Measurements from ENCODE around the gene LRP1B. TPM values are rescaled to one million over a fixed set of nuclear protein-coding genes. Genes with fewer than 3 reads are reported as not detected.
A peak's percentile ranks its signal among the peaks of the same experiment; 100 is the strongest.

LRP1B gene
- total RNA-seq, 8 experiments from 2014 or later: 0.04 to 31.2 (median 11.5) TPM

DNA sequence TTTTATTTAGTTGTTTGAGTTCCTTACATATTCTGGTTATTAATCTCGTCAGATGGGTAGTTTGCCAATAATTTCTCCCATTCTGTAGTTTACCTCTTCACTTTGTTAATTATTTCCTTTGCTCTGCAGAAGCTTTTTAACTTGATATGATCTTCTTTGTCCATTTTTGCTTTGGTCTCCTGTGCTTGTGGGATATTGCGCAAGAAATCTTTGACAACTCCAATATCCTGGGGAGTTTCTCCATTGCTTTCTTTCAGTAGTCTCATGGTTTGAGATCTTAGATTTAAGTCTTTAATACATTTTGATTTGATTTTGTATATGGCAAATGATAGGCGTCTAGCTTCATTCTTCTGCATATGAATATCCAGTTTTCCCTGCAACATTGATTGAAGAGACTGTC lies 389.2 kb downstream of the LRP1B start:
- no peaks in the 10 kb centered on the region for H3K4me1 ChIP-seq (replicated peaks in 1 of 2)
- WGBS, 10 experiments: 20 to 89% (median 63%) methylated on average over 1 to 3 of the region's 3 CpGs
- no peak overlapping the region for H3K27ac ChIP-seq
- in situ Hi-C loops (cut with MboI; ENCODE audit: low pct_unique_long_range_greater_than_20kb in 2 of 9, low sequenced_read_pairs in 9 of 9, unreplicated experiment in 9 of 9): no loop called here
- no peak for ATAC-seq (replicated peaks in 6 of 8)
- H3K4me3 ChIP-seq: no peak overlapping the region

- 0 to 60% (median 42%) methylated on average over 1 to 3 of the region's 3 CpGs for WGBS, 10 experiments
- in situ Hi-C loops (cut with MboI; ENCODE audit: low pct_unique_long_range_greater_than_20kb in 2 of 9, low sequenced_read_pairs in 9 of 9, unreplicated experiment in 9 of 9): no loop called here
- no peak overlapping the region for H3K27ac ChIP-seq
- no peak overlapping the region for H3K4me3 ChIP-seq
- peak in 3 of 8 experiments; percentile 37 to 82 (median 79) for ATAC-seq (replicated peaks in 6 of 8)
- H3K4me1 ChIP-seq (replicated peaks in 1 of 2): no peaks in the 10 kb centered on the region
Observed at GRCh38 chr2:141737492-141738255, 393.1 kb downstream of the LRP1B start.

DNA sequence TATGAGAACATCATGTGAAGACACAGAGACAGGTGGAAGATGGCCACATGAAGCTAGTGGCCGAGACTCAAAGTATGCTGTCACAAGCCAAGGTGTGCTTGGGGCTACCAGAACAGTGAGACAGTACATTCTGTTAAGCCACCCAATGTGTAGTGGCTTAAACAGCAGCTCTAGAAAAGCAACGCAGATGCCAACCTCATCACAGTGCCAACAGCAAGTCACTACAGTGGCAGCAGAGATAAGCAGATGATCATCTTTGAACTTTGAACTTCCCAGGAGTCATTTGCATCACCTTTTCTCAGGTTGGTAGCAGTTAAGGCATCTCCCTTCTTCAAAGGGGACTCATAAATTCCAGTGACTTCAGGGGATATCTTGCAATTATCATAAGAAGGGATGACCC lies 394.4 kb downstream of the LRP1B start:
- whole genome bisulfite sequencing, 10 experiments: 39 to 93% (median 81%) methylated on average over 1 to 2 of the region's 2 CpGs; no CpG with 5 or more reads in 5 of the 10 experiments
- in situ Hi-C loops (cut with MboI; ENCODE audit: low pct_unique_long_range_greater_than_20kb in 2 of 9, low sequenced_read_pairs in 9 of 9, unreplicated experiment in 9 of 9): no loop called here
- H3K4me1 ChIP-seq (replicated peaks in 1 of 2): no peaks in the 10 kb centered on the region
- ATAC-seq (replicated peaks in 6 of 8): no peak
- no peak overlapping the region for H3K27ac ChIP-seq
- H3K4me3 ChIP-seq: no peak overlapping the region

GRCh38 chr2:141728886-141729285 lies 401.9 kb downstream of the LRP1B start:
- no peak overlapping the region for H3K27ac ChIP-seq
- 40 to 86% (median 71%) methylated on average over 1 of the region's 1 CpG; no CpG with 5 or more reads in 5 of the 10 experiments for WGBS, 10 experiments
- no peaks in the 10 kb centered on the region for H3K4me1 ChIP-seq (replicated peaks in 1 of 2)
- ATAC-seq (replicated peaks in 6 of 8): no peak
- no peak overlapping the region for H3K4me3 ChIP-seq
- in situ Hi-C loops (cut with MboI; ENCODE audit: low pct_unique_long_range_greater_than_20kb in 2 of 9, low sequenced_read_pairs in 9 of 9, unreplicated experiment in 9 of 9): no loop called here

DNA sequence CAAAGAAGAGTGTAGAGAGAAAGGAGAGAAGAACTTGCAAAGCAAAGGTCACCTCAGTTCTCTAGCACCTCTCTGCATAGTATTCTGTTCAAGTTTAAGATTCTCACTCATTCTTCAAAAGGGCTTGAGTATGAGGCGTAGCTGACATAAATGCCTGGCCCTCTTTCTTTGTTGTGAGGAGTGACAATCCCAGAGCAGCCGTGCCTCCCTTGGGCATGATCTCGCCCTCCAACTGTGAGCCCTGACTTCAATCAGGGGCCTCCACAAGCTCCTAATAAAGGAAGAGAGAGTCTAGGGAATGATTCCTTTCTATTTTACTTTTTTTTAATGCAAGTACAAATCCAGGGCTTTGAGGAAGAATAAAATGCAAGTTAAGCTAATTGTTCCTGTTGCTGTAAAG lies 402.7 kb downstream of the LRP1B start:
- 14 to 80% (median 47%) methylated on average over 1 to 3 of the region's 3 CpGs; no CpG with 5 or more reads in 2 of the 10 experiments for WGBS, 10 experiments
- H3K4me3 ChIP-seq: no peak overlapping the region
- no peak overlapping the region for H3K27ac ChIP-seq
- H3K4me1 ChIP-seq (replicated peaks in 1 of 2): no peaks in the 10 kb centered on the region
- ATAC-seq (replicated peaks in 6 of 8): no peak
- in situ Hi-C loops (cut with MboI; ENCODE audit: low pct_unique_long_range_greater_than_20kb in 2 of 9, low sequenced_read_pairs in 9 of 9, unreplicated experiment in 9 of 9): no loop called here

GRCh38 chr2:141724426-141724825 lies 406.4 kb downstream of the LRP1B start:
- in situ Hi-C loops (cut with MboI; ENCODE audit: low pct_unique_long_range_greater_than_20kb in 2 of 9, low sequenced_read_pairs in 9 of 9, unreplicated experiment in 9 of 9): no loop called here
- ATAC-seq (replicated peaks in 6 of 8): no peak
- Histone ChIP-seq H3K4me1 (replicated peaks in 1 of 2) (no peaks in the 10 kb centered on the region), H3K4me3 (no peak overlapping the region), H3K27ac (no peak overlapping the region)
- 44 to 100% (median 89%) methylated on average over 1 to 3 of the region's 3 CpGs for WGBS, 10 experiments

- in situ Hi-C loops (cut with MboI; ENCODE audit: low pct_unique_long_range_greater_than_20kb in 2 of 9, low sequenced_read_pairs in 9 of 9, unreplicated experiment in 9 of 9): no loop called here
- Histone ChIP-seq H3K27ac (no peak overlapping the region), H3K4me1 (replicated peaks in 1 of 2) (no peaks in the 10 kb centered on the region), H3K4me3 (no peak overlapping the region)
- no peak for ATAC-seq (replicated peaks in 6 of 8)
- WGBS, 10 experiments: 23 to 100% (median 100%) methylated on average over 1 to 2 of the region's 2 CpGs; no CpG with 5 or more reads in 2 of the 10 experiments
Observed at GRCh38 chr2:141723814-141724213, 407.0 kb downstream of the LRP1B start.

DNA sequence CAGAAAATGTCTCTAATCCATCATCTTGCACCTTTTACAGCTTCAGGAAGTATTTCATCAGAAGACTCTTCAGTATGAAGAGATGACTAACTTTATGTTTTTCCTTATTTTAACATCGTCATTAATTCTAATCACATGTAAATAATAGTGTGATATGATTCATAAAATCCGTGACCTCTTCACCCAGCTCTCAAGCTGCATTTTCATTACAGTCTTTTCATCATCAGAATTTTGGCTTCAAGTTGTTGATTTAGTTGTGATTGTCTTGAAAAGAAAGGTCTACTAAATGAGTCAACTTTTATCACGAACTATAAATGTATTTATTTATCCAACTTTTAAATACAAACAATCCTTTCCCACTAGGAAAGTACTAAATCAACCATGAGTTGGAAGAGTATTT lies 410.3 kb downstream of the LRP1B start:
- no peak overlapping the region for H3K4me3 ChIP-seq
- in situ Hi-C loops (cut with MboI; ENCODE audit: low pct_unique_long_range_greater_than_20kb in 2 of 9, low sequenced_read_pairs in 9 of 9, unreplicated experiment in 9 of 9): no loop called here
- no peaks in the 10 kb centered on the region for H3K4me1 ChIP-seq (replicated peaks in 1 of 2)
- H3K27ac ChIP-seq: no peak overlapping the region
- no peak for ATAC-seq (replicated peaks in 6 of 8)
- WGBS, 10 experiments: 0 to 100% (median 78%) methylated on average over 1 to 3 of the region's 3 CpGs

- in situ Hi-C loops (cut with MboI; ENCODE audit: low pct_unique_long_range_greater_than_20kb in 2 of 9, low sequenced_read_pairs in 9 of 9, unreplicated experiment in 9 of 9): no loop called here
Observed at GRCh38 chr2:141714496-141714895, 416.3 kb downstream of the LRP1B start.

DNA sequence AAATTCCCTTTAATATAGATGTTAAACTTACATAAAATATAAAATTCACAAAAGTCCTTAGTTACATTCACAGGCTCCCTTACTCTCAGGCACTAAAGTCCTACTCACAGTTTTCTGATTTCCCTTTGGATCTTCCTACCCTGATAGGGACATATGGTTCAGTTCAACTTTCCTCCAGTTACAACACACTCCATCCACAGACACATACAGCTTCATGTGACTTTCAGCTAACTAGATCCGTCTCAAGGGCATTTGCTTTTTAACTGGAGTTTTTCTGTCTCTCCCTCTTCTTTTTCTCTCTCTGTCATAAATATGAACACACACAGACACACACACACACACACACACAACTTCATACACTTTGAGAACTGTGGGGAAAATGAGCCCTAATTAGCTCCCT lies 419.2 kb downstream of the LRP1B start:
- 0 to 100% (median 80%) methylated on average over 1 of the region's 1 CpG; no CpG with 5 or more reads in 5 of the 10 experiments for WGBS, 10 experiments
- in situ Hi-C loops (cut with MboI; ENCODE audit: low pct_unique_long_range_greater_than_20kb in 2 of 9, low sequenced_read_pairs in 9 of 9, unreplicated experiment in 9 of 9): no loop called here
- no peaks in the 10 kb centered on the region for H3K4me1 ChIP-seq (replicated peaks in 1 of 2)
- H3K27ac ChIP-seq: no peak overlapping the region
- ATAC-seq (replicated peaks in 6 of 8): no peak
- H3K4me3 ChIP-seq: no peak overlapping the region

More at GRCh38 chr2:141714496-141714895, 416.3 kb downstream of the LRP1B start:
- no peak overlapping the region for H3K27ac ChIP-seq
- no peak overlapping the region for H3K4me3 ChIP-seq
- 0 to 100% (median 71%) methylated on average over 1 of the region's 1 CpG; no CpG with 5 or more reads in 1 of the 10 experiments for WGBS, 10 experiments
- no peak for ATAC-seq (replicated peaks in 6 of 8)
- H3K4me1 ChIP-seq (replicated peaks in 1 of 2): no peaks in the 10 kb centered on the region

DNA sequence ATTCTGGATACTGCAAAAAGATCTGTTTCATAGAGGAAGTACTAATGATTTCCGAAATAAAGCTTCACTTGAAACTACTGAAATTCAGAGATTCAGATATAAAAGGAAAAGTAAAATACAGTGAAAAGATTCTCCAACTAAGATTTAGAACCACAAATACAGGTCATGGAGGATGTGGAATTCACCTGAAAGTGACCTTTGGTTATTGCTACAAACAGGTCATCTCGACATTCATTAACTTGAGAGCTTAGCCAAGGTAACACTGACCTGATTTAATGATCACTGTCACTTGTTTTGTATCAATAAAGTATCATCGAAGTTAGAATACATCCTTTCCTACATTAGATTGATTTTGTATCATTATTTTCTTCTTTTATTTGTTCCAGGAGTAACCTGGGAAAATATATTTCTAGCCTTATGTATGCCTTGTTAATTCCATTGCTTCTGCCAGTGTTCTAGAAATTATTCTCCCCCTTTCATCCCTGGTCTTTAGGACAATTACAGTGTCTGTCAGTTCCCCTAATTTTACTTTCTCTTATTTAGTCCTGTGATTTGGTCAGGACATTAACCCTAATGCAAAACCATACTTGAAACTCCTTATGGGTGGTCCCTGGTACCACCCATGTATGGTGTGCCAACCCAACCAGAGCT lies 420.1 kb downstream of the LRP1B start:
- ATAC-seq (replicated peaks in 6 of 8): no peak
- no peak overlapping the region for H3K4me3 ChIP-seq
- no peaks in the 10 kb centered on the region for H3K4me1 ChIP-seq (replicated peaks in 1 of 2)
- 7 to 100% (median 73%) methylated on average over 2 to 3 of the region's 3 CpGs for WGBS, 10 experiments
- in situ Hi-C loops (cut with MboI; ENCODE audit: low pct_unique_long_range_greater_than_20kb in 2 of 9, low sequenced_read_pairs in 9 of 9, unreplicated experiment in 9 of 9): no loop called here
- no peak overlapping the region for H3K27ac ChIP-seq

GRCh38 chr2:141709756-141710155 lies 421.1 kb downstream of the LRP1B start:
- WGBS, 10 experiments: 29 to 100% (median 78%) methylated on average over 1 to 2 of the region's 2 CpGs; no CpG with 5 or more reads in 3 of the 10 experiments
- Histone ChIP-seq H3K27ac (no peak overlapping the region), H3K4me1 (replicated peaks in 1 of 2) (no peaks in the 10 kb centered on the region), H3K4me3 (no peak overlapping the region)
- no peak for ATAC-seq (replicated peaks in 6 of 8)
- in situ Hi-C loops (cut with MboI; ENCODE audit: low pct_unique_long_range_greater_than_20kb in 2 of 9, low sequenced_read_pairs in 9 of 9, unreplicated experiment in 9 of 9): no loop called here

DNA sequence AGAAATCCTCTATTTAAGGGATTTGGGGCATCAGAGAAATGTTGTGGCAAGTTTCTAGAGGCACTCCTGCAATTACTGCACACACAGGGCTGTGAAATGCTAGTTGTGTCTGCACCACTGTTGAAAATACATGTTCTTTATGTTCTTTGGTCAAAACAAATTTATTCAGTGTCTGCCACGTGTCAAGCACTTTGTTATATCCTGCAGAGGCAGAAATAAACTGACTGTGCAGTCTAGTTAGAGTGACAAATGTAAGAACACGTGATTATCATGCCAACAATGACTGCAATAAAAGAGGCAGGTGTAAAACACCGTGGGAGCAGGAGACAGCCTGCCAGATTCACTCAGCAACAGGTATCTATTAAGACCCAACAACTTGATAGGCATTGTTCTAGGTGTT lies 423.3 kb downstream of the LRP1B start:
- H3K4me3 ChIP-seq: no peak overlapping the region
- in situ Hi-C loops (cut with MboI; ENCODE audit: low pct_unique_long_range_greater_than_20kb in 2 of 9, low sequenced_read_pairs in 9 of 9, unreplicated experiment in 9 of 9): no loop called here
- WGBS, 10 experiments: 0 to 86% (median 42%) methylated on average over 1 to 3 of the region's 3 CpGs; no CpG with 5 or more reads in 1 of the 10 experiments
- peaks cover 0 to 3% of the 10 kb centered on the region in 2 donors for H3K4me1 ChIP-seq (replicated peaks in 1 of 2)
- ATAC-seq (replicated peaks in 6 of 8): peak in 5 of 8 experiments; percentile 38 to 76 (median 43)
- no peak overlapping the region for H3K27ac ChIP-seq
